Superior temporal gyrus (tissue), 1 donor: ENCODE data around the gene UPF1.
"Not testable (repeated sequence)": the region's sequence is repeated elsewhere in the genome, so short reads cannot be mapped to it uniquely, and the experiment has no call there.

Experiments
- DNase-seq: peaks from one replicate; pipeline ENCODE4 v3.0.0-alpha.2; 2016; ENCODE audit errors: extremely low spot score

Gene UPF1

DNA sequence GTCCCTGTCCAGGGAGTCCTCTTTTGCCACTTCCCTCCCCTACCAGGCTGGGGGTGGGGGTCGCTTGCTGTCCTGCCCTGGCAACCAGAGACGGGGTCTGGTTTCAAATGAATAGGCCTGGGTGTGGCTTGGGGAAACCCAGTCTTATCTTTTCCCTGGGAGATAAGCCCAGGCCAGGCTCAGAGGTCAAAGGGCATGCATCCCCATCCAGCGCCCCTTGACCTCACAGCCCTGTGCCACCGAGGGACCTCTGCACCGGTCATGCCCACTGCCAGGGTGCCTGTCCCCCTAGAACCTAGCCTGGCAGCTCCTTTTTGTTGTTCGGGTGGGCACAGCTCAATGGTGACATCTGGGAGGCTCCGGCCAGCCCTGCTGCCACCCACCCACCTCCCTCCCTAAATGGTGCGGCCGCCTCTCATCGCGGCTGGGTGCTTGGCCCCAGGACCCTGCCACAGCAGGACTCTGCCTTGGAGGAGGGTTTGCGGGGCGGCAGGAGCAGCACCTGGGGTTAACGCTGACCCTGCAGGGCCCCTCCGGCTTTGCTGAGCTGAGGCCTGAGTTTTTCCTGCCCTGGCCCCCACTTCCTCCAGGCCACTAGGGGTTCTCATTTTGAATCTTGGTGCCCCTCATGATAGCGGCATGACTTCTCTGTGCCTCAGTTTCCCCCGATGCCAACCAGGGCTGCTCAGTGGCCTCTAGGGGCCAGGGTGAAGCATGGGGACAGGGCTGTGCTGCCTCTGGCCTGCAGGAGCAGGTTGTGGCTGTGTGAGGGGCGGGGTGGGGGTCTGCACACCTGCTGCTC, 67.0 kb downstream of the UPF1 start:
- no peak for DNase-seq

DNA sequence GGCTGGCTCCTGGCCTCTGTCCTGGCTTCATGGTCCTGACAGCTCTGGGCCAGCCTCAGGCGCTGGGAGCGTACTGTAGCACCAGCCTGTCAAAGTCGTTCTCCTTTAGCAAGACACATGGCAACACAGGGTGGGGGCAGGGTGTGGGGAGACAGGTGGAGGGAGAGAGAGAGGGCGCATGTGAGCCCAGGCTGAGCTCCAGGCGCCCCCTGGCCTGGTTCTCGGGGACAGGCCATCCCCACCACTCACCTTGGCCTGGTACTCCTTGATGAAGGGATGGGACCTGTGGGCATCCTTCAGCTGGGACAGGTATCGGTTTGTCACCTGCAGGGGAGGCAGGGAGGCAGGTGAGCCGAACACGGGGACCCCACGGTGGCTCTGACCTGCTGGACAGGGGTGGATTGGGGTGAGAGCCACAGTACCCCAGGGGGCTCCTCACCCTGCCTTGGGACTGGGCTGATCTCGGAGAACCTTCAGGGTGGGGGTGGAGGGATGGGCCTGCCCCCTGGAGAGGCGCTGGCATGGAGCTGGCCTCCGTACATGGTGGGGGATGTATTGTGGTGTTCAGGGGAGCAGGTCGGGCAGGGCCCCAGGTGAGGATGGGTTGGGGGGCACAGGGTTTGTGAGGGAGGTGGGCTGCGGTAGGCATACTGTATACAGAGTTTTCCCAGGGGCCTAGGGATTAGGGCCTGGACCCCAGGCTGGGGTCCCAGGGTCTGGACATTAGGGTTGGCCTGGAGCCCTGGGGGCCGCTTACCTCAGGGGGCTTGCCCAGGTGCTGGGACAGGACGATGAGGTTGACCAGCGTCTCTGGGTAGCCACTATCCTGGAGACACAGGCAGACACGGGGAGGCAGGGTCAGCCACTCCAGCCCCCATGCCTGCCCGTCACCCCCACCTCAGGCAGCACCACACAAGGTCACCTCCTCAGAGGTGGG, 68.1 kb downstream of the UPF1 start:
- no peak for DNase-seq

DNA sequence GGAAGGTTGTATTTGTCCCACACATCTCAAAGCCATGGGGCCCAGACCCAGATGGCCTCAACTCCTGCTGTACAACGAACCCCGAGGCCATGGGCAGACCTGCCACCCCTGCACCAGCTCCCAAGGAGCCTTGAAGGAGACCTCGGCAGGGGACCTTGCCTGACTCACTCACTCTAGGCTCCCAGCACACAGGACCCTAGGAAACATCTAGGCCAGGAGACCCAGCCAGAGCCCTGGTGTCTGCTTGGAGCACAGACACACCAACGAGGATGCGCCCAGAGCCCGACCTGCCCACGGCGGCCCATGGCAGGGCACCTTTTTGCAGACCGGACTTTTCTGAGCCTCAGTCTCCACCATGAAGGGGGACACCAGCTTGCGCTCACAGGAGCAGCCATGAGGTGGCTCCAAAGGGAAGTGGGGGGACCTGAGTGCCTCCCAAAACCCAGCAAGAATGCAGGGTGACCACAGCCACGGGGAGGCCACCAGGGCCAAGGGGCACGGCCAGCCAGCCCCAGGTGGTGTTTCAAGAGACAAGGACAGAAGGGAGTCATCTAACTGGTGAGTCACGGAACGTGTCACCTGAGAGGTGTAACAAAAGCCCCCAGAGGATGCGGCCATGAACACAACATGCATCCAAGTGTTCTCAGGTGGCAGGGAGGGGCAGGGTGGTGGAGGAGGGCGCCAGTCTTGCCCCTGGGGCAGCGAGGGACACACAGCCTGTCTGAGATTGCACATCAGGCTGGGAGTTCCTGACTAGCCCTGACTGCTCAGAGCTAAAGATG, 69.1 kb downstream of the UPF1 start:
- no peak for DNase-seq

DNA sequence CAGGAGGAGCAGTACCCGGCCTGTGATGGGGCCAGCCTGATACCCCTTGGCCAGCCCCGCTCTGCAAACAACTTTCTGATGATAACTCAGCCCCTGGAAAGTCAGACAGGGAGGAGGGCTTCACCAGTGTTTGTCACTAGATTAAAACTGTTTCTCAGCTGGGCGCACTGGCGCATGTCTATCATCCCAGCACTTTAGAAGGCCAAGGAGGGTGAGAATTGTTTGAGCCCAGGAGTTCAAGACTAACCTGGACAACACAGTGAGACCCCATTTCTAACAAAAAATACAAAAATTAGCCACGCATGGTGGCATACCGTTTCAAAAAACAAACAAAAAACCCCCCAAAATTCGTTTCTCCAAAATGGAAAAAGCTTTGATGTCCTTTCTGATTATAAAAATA, 69.7 kb downstream of the UPF1 start:
- DNase-seq, result no peak

DNA sequence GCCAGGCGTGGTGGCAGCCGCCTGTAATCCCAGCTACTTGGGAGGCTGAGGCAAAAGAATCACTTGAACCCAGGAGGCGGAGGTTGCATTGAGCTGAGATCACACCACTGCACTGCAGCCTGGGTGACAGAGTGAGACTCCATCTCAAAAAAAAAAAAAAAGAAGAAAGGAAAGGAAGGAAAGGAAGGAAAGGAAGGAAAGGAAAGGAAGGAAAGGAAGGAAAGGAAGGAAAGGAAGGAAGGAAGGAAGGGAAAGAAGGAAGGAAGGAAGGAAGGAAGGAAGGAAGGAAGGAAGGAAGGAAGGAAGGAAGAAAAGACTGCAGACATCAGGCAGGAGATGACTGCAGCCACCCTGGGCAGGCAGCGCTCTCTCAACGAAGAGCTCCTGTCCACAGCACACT, 70.8 kb downstream of the UPF1 start:
- DNase-seq, result not testable (repeated sequence)

DNA sequence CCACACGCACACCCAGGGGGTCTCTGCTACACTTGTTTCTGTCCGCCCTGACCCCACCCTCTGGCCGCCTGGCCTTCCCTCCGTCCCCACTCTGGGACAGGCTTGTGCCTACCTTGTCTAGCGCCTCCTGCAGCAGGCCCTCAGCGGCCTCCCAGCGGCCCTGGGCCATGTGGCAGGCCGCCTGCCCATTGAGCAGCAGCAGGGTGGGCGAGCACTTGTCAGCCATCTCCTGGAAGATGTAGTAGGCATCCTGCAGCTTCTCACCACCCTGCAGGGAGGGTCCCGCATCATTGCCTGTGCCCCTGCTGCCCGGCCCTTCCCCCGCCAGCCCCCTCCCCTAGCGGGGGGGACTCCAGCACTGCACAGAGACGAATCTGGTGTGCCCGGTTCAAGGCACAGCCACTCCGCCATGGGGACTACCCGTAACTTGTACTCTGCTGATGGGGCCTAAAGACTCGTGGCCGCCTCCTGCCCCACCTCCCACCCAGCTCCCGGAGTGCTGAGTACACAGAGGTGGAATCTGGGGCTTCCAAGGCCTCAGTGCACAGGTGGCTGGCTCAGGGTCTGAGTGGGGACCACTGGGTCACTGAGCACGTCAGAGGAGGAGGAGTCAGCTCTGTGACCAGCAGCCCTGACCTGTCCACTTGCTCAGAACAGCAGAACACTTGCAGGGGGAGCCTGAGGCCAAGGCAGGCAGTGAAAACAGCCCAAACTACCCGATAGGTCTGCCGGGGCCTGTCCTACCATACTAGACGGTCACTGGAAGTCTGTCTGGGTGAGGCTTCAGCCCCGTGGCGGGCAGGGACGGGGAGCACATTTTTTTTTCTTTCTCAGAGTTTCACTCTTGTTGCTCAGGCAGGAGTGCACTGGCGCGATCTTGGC, 71.6 kb downstream of the UPF1 start:
- no peak for DNase-seq

DNA sequence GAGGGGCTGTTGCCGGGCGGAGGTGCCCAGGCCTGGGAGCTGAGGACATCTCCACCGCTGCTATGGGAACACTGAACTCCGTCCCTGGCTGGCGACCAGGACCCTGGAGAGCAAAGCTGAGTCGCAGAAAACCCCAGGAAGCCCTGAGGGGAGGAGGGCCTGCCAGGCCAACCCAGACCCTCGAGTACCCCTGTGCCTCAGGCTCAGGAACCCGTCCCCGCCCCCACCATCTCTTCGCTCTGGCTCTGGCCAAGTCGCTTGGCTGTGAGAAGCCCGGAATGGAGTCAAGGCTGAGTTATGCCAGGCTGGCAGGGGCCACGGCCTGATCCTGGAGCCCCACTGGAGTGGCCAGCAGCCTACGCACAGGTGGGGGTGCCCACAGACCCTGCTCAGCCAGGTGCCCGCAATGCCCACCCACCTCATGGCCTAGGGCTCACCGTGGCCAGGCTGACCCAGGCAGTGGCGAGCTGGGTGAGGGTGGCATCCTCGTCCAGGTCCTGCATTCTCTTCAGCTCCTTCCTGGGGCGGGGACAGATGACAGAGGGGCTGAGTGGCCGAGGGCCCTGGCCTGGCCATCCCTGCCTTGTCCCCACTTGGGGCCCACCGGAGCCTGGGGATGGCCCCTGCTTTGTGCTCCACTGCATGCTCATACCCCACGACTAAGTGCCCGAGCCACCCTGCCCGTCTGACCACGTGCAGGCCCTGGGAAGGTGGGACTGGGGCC, 72.7 kb downstream of the UPF1 start:
- DNase-seq, result no peak

DNA sequence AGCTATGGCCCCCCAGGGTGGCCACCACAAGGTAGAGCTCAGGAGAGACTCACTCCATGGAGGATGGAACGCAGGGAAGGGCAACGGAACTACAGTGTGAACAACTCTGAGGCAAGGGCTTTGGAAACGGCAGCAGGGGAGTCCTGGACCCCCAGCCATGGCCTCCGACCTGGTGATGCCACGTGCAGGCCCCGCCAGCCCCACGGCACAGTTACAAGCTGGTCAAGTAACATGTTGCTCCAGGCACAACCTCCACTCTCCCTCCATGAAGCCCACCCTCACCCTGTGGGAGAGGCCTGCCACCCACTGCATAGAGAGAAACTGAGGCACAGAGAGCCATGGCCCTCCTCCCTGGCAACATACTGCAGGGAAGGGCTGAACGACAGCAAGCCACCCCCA, 73.3 kb downstream of the UPF1 start:
- DNase-seq, result no peak

DNA sequence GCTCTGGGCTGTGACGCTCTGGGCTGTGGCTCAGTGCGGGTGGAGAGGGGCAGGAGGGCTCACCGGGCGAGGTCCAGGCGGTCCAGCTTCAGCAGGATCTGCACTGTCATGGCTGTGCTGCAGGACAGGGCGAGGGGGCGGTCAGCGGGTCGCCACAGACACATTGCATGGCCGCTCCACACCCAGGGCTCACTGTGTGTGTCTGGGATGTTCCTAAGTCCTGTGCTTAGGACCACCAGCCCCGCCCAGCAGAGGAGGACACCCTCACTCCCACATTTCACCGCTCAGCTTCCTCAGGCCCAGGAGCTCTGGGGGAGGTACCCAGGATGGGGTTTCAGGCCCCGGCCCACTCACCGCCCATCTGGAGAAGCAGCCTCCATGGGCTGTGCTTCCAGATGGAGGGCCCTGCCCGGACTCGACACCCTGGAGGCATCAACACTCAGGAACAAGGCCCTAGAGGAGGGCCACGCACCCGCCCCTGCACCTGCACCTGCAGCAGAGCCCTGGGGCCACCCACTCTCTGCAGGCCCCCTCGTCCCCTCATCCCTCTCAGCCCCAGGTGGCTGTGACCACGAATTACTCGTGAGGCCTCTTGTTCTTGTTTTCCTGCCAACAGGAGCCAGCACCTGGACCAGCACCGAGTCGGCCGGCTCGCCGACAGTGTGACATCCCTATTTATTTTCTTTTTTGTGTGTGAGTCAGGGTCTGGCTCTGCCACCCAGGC, 73.9 kb downstream of the UPF1 start:
- no peak for DNase-seq

DNA sequence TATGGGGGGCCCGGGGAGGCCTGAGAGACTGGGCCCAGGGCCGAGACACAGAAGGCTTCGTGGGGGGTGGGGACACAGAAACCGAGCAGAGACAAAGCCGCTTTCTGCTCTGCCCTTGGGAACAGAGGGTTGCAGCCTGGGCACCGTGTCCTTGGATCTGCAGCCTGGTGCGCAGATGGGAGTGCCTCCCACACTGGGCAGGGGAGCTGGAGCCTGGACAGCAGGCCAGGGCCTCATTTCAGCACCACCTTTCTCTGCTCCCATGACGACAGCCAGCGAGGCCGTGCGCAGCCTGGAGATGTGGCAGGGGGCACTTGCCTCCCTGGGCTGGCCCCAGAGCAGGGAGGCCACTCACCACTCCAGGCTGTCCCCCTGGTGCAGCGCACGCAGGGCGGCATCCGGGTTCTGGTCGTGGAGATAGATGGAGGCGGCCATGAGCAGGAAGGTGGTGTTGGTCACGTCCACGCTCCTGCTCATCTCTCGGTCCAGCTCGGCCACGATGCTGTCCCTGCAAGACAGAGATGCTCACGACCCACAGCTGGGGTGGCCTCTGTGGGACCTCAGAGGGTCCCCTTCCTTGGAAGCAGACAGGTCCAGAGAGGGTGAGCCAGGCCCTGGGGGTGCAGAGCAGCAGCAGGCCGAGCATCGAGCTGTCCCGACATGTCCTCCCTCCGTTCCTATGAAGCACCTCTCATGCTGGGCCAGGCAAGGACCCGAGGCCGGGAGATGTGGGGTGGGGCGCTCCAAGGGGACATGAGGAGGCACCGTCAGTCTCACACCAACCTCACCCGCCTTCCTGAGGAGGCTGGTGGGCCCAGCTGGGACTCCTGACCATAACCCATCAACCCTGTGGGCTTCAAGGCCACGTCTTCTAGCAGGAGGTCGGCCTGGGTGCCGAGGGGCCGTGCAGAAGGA, 75.1 kb downstream of the UPF1 start:
- peak; percentile 79 for DNase-seq

DNA sequence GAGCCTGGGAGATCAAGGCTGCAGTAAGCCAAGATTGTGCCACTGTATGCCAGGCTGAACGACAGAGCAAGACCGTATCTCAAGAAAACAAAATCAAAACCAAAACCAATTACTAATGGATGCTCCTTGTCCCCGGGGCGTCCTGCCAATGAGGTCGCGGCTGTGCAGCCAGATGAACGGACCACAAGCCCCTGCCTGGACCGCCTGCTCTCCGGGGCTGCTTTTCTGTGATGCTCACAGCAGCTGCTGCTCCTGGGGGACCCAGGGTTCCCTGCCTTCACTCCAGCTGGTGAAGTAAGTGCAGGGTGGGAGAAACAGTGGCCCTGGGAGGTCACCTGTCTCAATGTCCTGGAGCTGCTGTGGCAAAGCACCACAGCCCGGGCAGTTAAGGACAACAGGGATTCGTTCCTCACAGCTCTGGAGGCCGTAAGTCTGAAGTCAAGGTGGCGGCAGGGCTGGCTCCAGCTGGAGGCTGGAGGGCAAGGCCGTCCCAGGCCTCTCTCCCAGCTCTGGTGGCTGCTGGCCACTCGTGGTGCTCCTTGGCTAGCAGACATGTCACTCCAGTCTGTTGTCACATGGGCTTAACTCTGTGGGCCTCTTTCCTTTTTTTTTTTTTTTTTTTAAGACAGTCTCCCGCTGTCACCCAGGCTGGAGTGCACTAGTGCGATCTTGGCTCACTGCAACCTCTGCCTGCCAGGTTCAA, 77.3 kb downstream of the UPF1 start:
- DNase-seq, result no peak

DNA sequence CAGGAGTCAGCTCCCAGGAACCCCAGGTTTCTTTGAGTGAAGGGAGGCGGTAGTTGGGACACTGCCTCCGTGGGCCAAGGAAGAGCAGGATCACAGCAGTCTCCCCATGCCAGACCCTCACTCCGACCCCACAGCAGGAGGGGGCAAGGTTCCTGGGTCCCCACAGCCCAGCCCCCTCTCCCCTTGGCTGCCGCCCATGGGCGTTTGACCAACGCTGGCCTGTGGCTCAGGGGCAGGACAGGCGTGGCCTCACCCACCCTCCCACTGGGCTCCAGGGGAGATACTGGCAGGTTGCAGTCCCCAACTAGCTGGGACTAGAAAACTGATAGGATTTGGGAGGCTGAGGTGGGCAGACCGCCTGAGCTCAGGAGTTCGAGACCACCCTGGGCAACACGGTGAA, 78.3 kb downstream of the UPF1 start:
- DNase-seq, result no peak

DNA sequence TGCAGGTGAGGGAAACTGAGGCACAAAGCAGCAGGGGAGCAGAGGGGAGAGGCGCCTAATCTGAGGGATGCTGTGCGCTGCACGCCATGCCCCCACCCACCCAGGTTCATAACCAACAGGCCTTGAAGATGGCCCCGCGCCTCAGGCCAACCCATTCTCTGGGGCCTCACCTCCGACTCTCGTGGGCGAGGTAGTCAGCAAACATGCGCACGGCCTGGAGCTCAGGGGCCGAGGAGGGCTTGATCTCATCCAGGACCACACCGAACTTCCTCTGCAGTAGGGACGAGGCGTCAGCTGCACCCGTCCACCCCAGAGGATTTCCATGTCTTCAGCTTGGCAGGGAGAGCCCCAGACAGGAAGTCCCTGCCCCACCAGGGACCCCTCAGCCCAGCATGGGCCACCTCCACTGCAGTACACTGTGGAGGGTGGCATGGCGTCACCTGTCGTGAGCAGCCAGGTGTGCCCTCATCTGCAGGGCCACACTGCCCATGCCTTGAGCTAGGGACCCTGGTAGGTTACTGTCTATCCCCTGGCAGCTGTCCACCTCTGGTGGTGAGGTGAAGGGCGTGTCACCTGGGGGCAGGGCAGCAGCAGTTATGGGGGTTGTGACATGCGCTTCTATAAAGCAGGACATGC, 79.2 kb downstream of the UPF1 start:
- no peak for DNase-seq

DNA sequence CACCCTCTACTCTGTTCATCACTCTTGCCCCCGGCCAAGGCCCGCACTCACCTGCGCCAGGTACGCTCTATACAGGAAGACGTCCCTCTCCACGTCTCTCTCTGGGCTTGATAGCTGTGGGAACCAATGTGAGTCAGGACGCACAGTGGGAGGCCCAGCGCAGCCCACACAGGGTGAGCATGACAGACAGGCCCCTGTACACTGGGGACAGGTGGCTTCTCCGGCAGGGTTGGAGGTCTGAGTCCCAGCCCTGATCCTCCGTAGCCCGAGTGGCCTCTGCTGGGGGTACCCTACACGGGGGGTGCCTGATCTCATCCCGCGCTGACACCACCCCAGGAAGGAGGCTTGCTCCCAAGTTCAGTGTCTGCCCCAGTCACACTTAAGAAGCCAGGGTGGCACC, 81.2 kb downstream of the UPF1 start:
- no peak for DNase-seq

DNA sequence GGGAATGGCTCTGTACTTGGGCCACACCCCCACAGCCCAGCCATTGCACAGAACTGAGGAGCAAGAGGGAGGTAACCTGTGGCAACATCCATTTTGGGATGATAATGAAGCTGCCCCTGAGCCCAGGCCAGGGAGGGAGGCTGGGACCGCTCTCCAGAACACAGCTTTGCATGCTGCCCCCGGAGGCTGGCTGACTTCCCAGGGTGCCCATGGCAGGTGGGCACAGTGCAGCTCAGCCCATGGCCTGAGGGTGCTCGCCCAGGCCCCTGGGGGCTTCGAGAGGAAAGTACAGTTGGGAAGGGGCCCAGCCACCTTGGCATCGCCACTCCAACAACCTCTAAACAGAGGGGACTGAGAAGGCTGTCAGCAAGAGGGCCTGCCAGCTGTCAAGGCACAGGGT, 81.7 kb downstream of the UPF1 start:
- no peak for DNase-seq

DNA sequence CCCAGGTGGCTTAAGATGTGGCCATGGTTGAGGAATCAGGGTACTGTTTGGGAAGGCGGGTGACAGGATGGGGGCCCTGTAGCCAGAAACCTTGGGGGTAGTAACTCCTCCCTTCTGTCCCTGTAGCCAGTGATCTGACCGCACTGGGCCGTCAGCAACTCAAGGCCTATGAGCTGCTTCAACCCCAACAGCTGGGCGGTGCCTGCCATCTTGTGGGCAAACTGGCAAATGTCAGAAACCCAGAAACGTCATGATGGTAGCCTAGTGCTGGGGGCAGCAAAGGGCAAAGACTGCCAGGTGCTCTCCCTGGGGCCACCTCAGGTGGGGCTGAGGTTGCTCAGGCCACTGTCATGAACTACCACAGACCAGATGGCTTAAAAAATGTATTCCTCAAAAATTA, 83.9 kb downstream of the UPF1 start:
- peak; percentile 80 for DNase-seq

DNA sequence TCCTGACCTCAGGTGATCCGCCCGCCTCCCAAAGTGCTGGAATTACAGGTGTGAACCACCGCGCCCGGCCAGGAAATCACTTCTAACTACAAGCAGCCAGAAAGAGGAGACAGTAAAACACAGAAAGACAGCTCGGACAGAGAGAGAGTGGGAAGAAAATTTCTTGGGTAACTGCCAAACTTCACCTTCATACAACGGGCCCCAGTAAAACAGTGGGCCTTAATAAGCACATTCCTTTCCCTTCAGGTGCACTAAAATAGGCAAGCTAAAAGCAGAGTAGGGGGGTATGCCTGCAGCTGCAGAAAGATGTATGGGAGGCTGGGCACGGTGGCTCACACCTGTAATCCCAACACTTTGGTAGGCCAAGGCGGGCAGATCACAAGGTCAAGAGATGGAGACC, 85.8 kb downstream of the UPF1 start:
- not testable (repeated sequence) for DNase-seq
